ENCODE results near the gene CLDN18.

DNA sequence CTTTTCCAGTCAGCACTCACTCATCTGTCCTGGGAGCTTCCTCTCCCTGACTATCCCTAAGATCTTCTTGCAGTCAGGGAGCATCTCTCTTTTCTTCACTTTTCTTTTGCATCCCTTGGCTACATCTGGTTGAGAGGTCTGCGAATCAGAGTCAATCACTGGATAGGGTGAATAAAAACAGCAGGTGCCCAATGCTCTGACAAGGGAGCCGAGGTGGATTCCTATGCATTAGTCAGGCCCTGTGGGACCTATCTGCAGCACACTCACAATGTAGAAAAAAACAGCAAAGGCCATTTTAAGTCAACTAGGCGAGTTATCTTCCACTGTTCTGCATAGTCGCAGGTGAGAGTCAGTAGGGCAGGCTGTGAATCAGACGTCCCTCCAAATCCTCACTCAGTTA, 69.9 kb downstream of the CLDN18 start:
- TF ChIP-seq POLR2A (IDR thresholded peaks at IDR 0.05; ENCODE audit: low read depth, low read length), result no peak
- TF ChIP-seq SPI1 (IDR thresholded peaks at IDR 0.05; ENCODE audit: low read depth, low read length), result no peak
- no peak for TF ChIP-seq POLR2AphosphoS5 (IDR thresholded peaks at IDR 0.05; ENCODE audit: low read depth, low read length)
- TF ChIP-seq TAF1 (IDR thresholded peaks at IDR 0.05; ENCODE audit: low read depth, low read length), result no peak

All from GM12891 (cell line).